Loucy (cell line): Measurements from ENCODE around the gene BPI.

Experiments used
- CTCF ChIP-seq: fragments of 200-600 bp; sonication (generic); conservative IDR thresholded peaks from 2 replicates; pipeline ENCODE4 v1.5.1; 2014; ENCODE audit warnings: mild to moderate bottlenecking, antibody characterized with exemption, low read length
- EZH2phosphoT487 ChIP-seq: fragments of 200-600 bp; IDR thresholded peaks from 2 replicates; pipeline ENCODE4 v1.6.1; 2018; ENCODE audit warnings: antibody characterized with exemption, mild to moderate bottlenecking, moderate library complexity, borderline replicate concordance

GRCh38 chr20:38277691-38278090 lies 26.3 kb upstream of the BPI start:
- TF ChIP-seq CTCF (no peak), EZH2phosphoT487 (no peak)
